ENCODE results near the gene RBMS1.

The RBMS1 gene

DNA sequence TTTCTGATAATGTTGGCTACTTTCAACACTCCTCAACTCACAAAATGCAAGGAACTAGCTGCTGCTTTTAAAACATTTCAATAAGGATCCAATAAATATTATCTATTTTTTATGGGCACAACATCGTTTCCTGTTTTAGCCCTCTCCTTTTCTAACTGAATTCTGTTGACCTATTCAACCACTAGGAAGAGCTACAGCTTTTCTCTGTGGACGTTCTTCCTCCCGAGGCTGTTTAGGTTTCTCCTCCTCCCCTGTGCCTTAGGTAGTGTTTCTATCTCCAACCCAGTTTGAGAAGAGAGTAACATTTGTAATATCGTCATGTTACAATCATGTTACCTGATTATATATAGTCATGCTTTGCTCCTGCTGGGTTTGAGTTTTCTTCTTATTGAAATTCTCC is 202.2 kb downstream of the RBMS1 start:
- Histone ChIP-seq H3K9ac (ENCODE audit: low read length) (no peak overlapping the region), H3K27ac (ENCODE audit: low read length) (no peak overlapping the region), H2AFZ (ENCODE audit: low read length) (no peak overlapping the region), H3K4me3 (ENCODE audit: low read length) (no peak overlapping the region), H3K4me2 (ENCODE audit: low read depth, low read length) (no peak overlapping the region), H3K79me2 (ENCODE audit: low read length) (no peaks in the 10 kb centered on the region), H3K27me3 (replicated peaks; ENCODE audit: insufficient read depth, low read length) (no peaks in the 10 kb centered on the region), H3K36me3 (replicated peaks; ENCODE audit: insufficient read depth, low read length) (no peaks in the 10 kb centered on the region), H3K9me3 (replicated peaks; ENCODE audit: insufficient read depth, low read length) (no peaks in the 10 kb centered on the region), H3K4me1 (ENCODE audit: low read length) (no peaks in the 10 kb centered on the region), H3F3A (ENCODE audit: insufficient read depth, low read length) (no peaks in the 10 kb centered on the region), H4K20me1 (ENCODE audit: insufficient read depth, low read length) (no peaks in the 10 kb centered on the region), H3K9me2 (replicated peaks; ENCODE audit: insufficient read depth, low read length) (no peaks in the 10 kb centered on the region)
- TF ChIP-seq CTCF (IDR thresholded peaks at IDR 0.05; ENCODE audit: low read length): no peak
- no peak for TF ChIP-seq EZH2phosphoT487 (IDR thresholded peaks at IDR 0.05; ENCODE audit: low read length)
- no peak for TF ChIP-seq EZH2 (optimal IDR thresholded peaks at IDR 0.05; ENCODE audit: low read depth, low read length)
- no peak for DNase-seq

- Histone ChIP-seq H3K9me3 (replicated peaks; ENCODE audit: insufficient read depth, low read length) (no peaks in the 10 kb centered on the region), H4K20me1 (ENCODE audit: insufficient read depth, low read length) (no peaks in the 10 kb centered on the region), H3K9me2 (replicated peaks; ENCODE audit: insufficient read depth, low read length) (no peaks in the 10 kb centered on the region), H3K79me2 (ENCODE audit: low read length) (no peaks in the 10 kb centered on the region), H3K27ac (ENCODE audit: low read length) (no peak overlapping the region), H3K4me3 (ENCODE audit: low read length) (no peak overlapping the region), H3K9ac (ENCODE audit: low read length) (no peak overlapping the region), H3K36me3 (replicated peaks; ENCODE audit: insufficient read depth, low read length) (no peaks in the 10 kb centered on the region), H3K4me2 (ENCODE audit: low read depth, low read length) (no peak overlapping the region), H3F3A (ENCODE audit: insufficient read depth, low read length) (no peaks in the 10 kb centered on the region), H3K27me3 (replicated peaks; ENCODE audit: insufficient read depth, low read length) (no peaks in the 10 kb centered on the region), H2AFZ (ENCODE audit: low read length) (no peak overlapping the region), H3K4me1 (ENCODE audit: low read length) (no peaks in the 10 kb centered on the region)
- no peak for TF ChIP-seq EZH2phosphoT487 (IDR thresholded peaks at IDR 0.05; ENCODE audit: low read length)
- no peak for TF ChIP-seq CTCF (IDR thresholded peaks at IDR 0.05; ENCODE audit: low read length)
- no peak for TF ChIP-seq EZH2 (optimal IDR thresholded peaks at IDR 0.05; ENCODE audit: low read depth, low read length)
- DNase-seq: no peak
These were observed 203.0 kb downstream of the RBMS1 start for GRCh38 chr2:160290598-160290997.

DNA sequence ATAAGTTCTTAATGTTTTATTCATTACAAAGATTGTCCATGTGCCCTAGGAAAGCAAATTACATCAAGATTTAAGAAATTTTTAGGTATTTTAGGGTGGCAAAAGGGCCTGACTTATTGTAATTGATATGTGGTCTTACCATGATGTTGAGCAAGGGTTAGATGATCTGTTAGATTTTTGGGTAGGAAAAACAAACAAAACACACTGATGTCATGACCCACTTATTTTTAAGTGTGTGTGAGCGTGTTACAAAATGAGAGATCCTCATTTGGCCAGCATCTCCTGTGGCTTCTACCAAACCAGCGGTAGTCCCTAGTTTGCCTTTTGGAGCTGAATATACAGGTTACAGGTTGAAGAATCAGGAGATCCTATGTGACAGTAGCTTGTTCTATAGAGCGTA is 203.8 kb downstream of the RBMS1 start:
- TF ChIP-seq EZH2 (optimal IDR thresholded peaks at IDR 0.05; ENCODE audit: low read depth, low read length): no peak
- no peak for TF ChIP-seq EZH2phosphoT487 (IDR thresholded peaks at IDR 0.05; ENCODE audit: low read length)
- TF ChIP-seq CTCF (IDR thresholded peaks at IDR 0.05; ENCODE audit: low read length): no peak
- no peak overlapping the region for H3K9ac ChIP-seq (ENCODE audit: low read length)
- no peak overlapping the region for H3K27ac ChIP-seq (ENCODE audit: low read length)
- H3K4me3 ChIP-seq (ENCODE audit: low read length): no peak overlapping the region
- no peaks in the 10 kb centered on the region for H3K9me2 ChIP-seq (replicated peaks; ENCODE audit: insufficient read depth, low read length)
- H3K36me3 ChIP-seq (replicated peaks; ENCODE audit: insufficient read depth, low read length): no peaks in the 10 kb centered on the region
- no peak overlapping the region for H2AFZ ChIP-seq (ENCODE audit: low read length)
- no peak overlapping the region for H3K4me2 ChIP-seq (ENCODE audit: low read depth, low read length)
- no peaks in the 10 kb centered on the region for H3K79me2 ChIP-seq (ENCODE audit: low read length)
- no peaks in the 10 kb centered on the region for H3K4me1 ChIP-seq (ENCODE audit: low read length)
- H3F3A ChIP-seq (ENCODE audit: insufficient read depth, low read length): no peaks in the 10 kb centered on the region
- no peaks in the 10 kb centered on the region for H3K27me3 ChIP-seq (replicated peaks; ENCODE audit: insufficient read depth, low read length)
- H4K20me1 ChIP-seq (ENCODE audit: insufficient read depth, low read length): no peaks in the 10 kb centered on the region
- H3K9me3 ChIP-seq (replicated peaks; ENCODE audit: insufficient read depth, low read length): no peaks in the 10 kb centered on the region
- no peak for DNase-seq

Data from MM.1S (cell line).